HL-60 (cell line): ENCODE data around the gene HEATR9.

Experiments
- DNase-seq, 2 experiments: peaks; one replicate each; pipeline ENCODE4 v3.0.0-alpha.2; 2010 to 2020; ENCODE audit warnings: low read depth in 1 of 2, low spot score in 1 of 2
- H3K27ac ChIP-seq: fragments of 250-450 bp; sonication (Bioruptor Pico); replicated peaks from 2 replicates; pipeline ENCODE4 v1.5.1; 2020; ENCODE audit warnings: mild to moderate bottlenecking, moderate library complexity
- H3K27me3 ChIP-seq: fragments of 250-450 bp; sonication (Bioruptor Pico); 2 replicates; pipeline ENCODE4 v1.5.1; 2021; ENCODE audit warnings: mild to moderate bottlenecking, moderate library complexity; ENCODE audit not compliant: insufficient read depth, poor library complexity, severe bottlenecking
- H3K4me3 ChIP-seq: replicated peaks from 2 replicates; pipeline ENCODE4 v1.5.1; 2011; ENCODE audit warnings: mild to moderate bottlenecking, control low read depth, low read length; ENCODE audit not compliant: insufficient read depth
- CTCF ChIP-seq: IDR thresholded peaks from one replicate; pipeline ENCODE4 v1.5.1; 2011; ENCODE audit warnings: low read length, control low read depth, inconsistent platforms; ENCODE audit not compliant: insufficient read depth
- GABPA ChIP-seq: IDR thresholded peaks from 2 replicates; pipeline ENCODE4 v1.6.1; 2012; ENCODE audit warnings: low read depth
- POLR2AphosphoS5 ChIP-seq: IDR thresholded peaks from 2 replicates; pipeline ENCODE4 v1.6.1; 2012; ENCODE audit warnings: low read depth
- REST ChIP-seq: IDR thresholded peaks from 2 replicates; pipeline ENCODE4 v1.6.1; 2012; ENCODE audit warnings: low read depth; ENCODE audit not compliant: insufficient replicate concordance
- SPI1 ChIP-seq: IDR thresholded peaks from 2 replicates; pipeline ENCODE4 v1.6.1; 2012; ENCODE audit warnings: low read depth, mild to moderate bottlenecking, borderline replicate concordance

HEATR9 gene

GRCh38 chr17:35891269-35891668, 22.6 kb upstream of the HEATR9 start:
- no peak overlapping the region for H3K4me3 ChIP-seq
- H3K27ac ChIP-seq, result no peak overlapping the region
- no peaks in the 10 kb centered on the region for H3K27me3 ChIP-seq
- no peak for DNase-seq
- TF ChIP-seq CTCF, result no peak
- TF ChIP-seq POLR2AphosphoS5, result no peak
- TF ChIP-seq SPI1, result no peak
- no peak for TF ChIP-seq REST

GRCh38 chr17:35890774-35891155, 22.1 kb upstream of the HEATR9 start:
- no peaks in the 10 kb centered on the region for H3K27me3 ChIP-seq
- H3K4me3 ChIP-seq, result no peak overlapping the region
- H3K27ac ChIP-seq, result no peak overlapping the region
- TF ChIP-seq CTCF, result no peak
- DNase-seq, result no peak

- no peaks in the 10 kb centered on the region for H3K27me3 ChIP-seq
- no peak for DNase-seq
- no peak overlapping the region for H3K4me3 ChIP-seq
- H3K27ac ChIP-seq, result no peak overlapping the region
- TF ChIP-seq CTCF (no peak), POLR2AphosphoS5 (no peak), GABPA (no peak), SPI1 (no peak), REST (no peak)
Measured at GRCh38 chr17:35889818-35890773, 21.4 kb upstream of the HEATR9 start.

- Histone ChIP-seq H3K4me3 (no peak overlapping the region), H3K27ac (no peak overlapping the region), H3K27me3 (no peaks in the 10 kb centered on the region)
- no peak for DNase-seq
- TF ChIP-seq POLR2AphosphoS5 (no peak), GABPA (no peak), CTCF (no peak), SPI1 (no peak), REST (no peak)
Measured at GRCh38 chr17:35889241-35889640, 20.6 kb upstream of the HEATR9 start.
